ENCODE results near the gene DYNLRB1.

DNA sequence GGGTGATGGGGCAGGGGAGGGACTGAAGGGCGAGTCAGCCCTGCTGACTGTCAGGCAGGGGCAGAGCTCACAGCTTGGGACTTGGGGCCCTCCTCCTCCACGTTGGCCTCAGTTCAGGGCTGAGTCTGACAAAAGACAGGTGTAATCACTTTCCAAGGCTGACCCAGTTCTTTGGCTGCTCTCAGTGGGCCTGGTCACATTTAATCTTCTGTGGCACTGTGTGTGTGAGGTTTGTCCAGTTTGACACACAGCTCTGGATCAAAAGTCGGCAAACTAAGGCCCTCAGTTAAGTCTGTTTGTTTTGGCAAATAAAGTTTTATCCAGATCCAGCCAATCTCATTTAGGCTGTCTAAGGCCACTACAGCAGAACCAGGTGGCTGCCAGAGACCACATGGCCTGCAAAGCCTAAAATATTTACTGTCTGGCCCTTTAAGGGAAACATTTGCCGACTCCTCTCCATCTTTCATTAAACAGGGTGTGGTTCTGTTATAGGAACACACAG is 37.2 kb downstream of the DYNLRB1 start:
- TF ChIP-seq, protein P1, sequence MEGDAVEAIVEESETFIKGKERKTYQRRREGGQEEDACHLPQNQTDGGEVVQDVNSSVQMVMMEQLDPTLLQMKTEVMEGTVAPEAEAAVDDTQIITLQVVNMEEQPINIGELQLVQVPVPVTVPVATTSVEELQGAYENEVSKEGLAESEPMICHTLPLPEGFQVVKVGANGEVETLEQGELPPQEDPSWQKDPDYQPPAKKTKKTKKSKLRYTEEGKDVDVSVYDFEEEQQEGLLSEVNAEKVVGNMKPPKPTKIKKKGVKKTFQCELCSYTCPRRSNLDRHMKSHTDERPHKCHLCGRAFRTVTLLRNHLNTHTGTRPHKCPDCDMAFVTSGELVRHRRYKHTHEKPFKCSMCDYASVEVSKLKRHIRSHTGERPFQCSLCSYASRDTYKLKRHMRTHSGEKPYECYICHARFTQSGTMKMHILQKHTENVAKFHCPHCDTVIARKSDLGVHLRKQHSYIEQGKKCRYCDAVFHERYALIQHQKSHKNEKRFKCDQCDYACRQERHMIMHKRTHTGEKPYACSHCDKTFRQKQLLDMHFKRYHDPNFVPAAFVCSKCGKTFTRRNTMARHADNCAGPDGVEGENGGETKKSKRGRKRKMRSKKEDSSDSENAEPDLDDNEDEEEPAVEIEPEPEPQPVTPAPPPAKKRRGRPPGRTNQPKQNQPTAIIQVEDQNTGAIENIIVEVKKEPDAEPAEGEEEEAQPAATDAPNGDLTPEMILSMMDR (IDR thresholded peaks at IDR 0.05; ENCODE audit: low read depth, low read length, poor library complexity, severe bottlenecking), result no peak
- no peak for TF ChIP-seq EZH2phosphoT487 (IDR thresholded peaks at IDR 0.05; ENCODE audit: borderline replicate concordance, low read length)
